HepG2 (cell line): ENCODE results near the gene ZNF132. TPM values are rescaled to one million over a fixed set of nuclear protein-coding genes. Genes with fewer than 3 reads are reported as not detected.
A peak's percentile ranks its signal among the peaks of the same experiment; 100 is the strongest.

Experiments
- ATF7-NPFF ChIP-seq: sonication (generic); formaldehyde crosslinking; IDR thresholded peaks from 2 replicates; pipeline ENCODE4 v1.8.1; 2023; ENCODE audit warnings: mild to moderate bottlenecking, low read depth, missing genetic modification reagents, moderate library complexity
- CCDC6 ChIP-seq: sonication (generic); formaldehyde crosslinking; IDR thresholded peaks from 2 replicates; pipeline ENCODE4 v1.8.1; 2022; ENCODE audit warnings: mild to moderate bottlenecking, missing genetic modification reagents, moderate library complexity
- DNMT3B ChIP-seq: conservative IDR thresholded peaks from 2 replicates; pipeline ENCODE4 v1.6.1; 2016; ENCODE audit warnings: missing biosample characterization, control low read depth
- ETV5 ChIP-seq: IDR thresholded peaks from 2 replicates; pipeline ENCODE4 v1.6.1; 2018; ENCODE audit warnings: missing biosample characterization, missing genetic modification reagents, inconsistent platforms, borderline replicate concordance
- JUND ChIP-seq: sonication (generic); formaldehyde crosslinking; IDR thresholded peaks from 2 replicates; pipeline ENCODE4 v1.8.0; 2022; ENCODE audit warnings: mild to moderate bottlenecking, missing genetic modification reagents
- NR2F6 ChIP-seq, 2 experiments: IDR thresholded peaks; 2 replicates each; pipeline ENCODE4 v1.6.1; 2016; ENCODE audit warnings: antibody characterized with exemption in 1 of 2, mild to moderate bottlenecking in 1 of 2
- SOX6 ChIP-seq, 2 experiments: fragments of 450-650 bp in 1 of 2; sonication (generic) in 1 of 2; formaldehyde crosslinking in 1 of 2; IDR thresholded peaks; 2 replicates each; pipeline versions ENCODE4 v1.4.0 to v1.6.1; 2017 to 2020; ENCODE audit warnings: antibody characterized with exemption in 1 of 2, mild to moderate bottlenecking in 1 of 2, missing genetic modification reagents in 1 of 2
- ZC3H4 ChIP-seq: sonication (generic); formaldehyde crosslinking; IDR thresholded peaks from 2 replicates; pipeline ENCODE4 v1.4.0; 2020; ENCODE audit warnings: missing genetic modification reagents, borderline replicate concordance
- ZNF124 ChIP-seq: sonication (generic); formaldehyde crosslinking; IDR thresholded peaks from 2 replicates; pipeline ENCODE4 v1.4.0; 2020; ENCODE audit warnings: missing genetic modification reagents
- ZNF564 ChIP-seq: sonication (generic); formaldehyde crosslinking; IDR thresholded peaks from 2 replicates; pipeline ENCODE4 v1.8.1; 2023; ENCODE audit warnings: mild to moderate bottlenecking, missing genetic modification reagents
- polyA plus RNA-seq, 8 experiments: library from polyadenylated mRNA; depleted of rRNA in 3 of 8; stranded (reverse) in 7 of 8; unstranded in 1 of 8; fragments of >200 nt; fragmentation: Illumina TruSeq in 4 of 8; extraction: Trizol in 4 of 8; gene quantifications; 2 replicates each; pipeline versions ENCODE4 v1.2.1 to v1.2.3, GENCODE V29; 2011 to 2016; ENCODE audit warnings: low read depth in 4 of 8, missing spikeins in 1 of 8, mixed read lengths in 1 of 8; ENCODE audit not compliant: insufficient read depth in 1 of 8
- total RNA-seq, 5 experiments: library from RNA; depleted of rRNA; stranded (reverse); fragments of >200 nt; fragmentation: Illumina TruSeq; extraction: Trizol; gene quantifications; 2 replicates each; pipeline ENCODE4 v1.2.3, GENCODE V29; 2016; ENCODE audit warnings: low read depth in 1 of 5
- TF ChIP-seq, protein P1 (sequence below): sonication (generic); formaldehyde crosslinking; IDR thresholded peaks from 2 replicates; pipeline ENCODE4 v1.5.1; 2020; ENCODE audit warnings: mild to moderate bottlenecking, missing genetic modification reagents, moderate library complexity
- TF ChIP-seq, protein P2 (sequence below): IDR thresholded peaks from 2 replicates; pipeline ENCODE4 v1.6.1; 2012; ENCODE audit warnings: low read length, improper control_type of control experiment
- TF ChIP-seq, protein P3 (sequence below): sonication (generic); formaldehyde crosslinking; IDR thresholded peaks from 2 replicates; pipeline ENCODE4 v1.8.0; 2022; ENCODE audit warnings: mild to moderate bottlenecking, missing genetic modification reagents, moderate library complexity
- TF ChIP-seq, protein P4 (sequence below): sonication (generic); formaldehyde crosslinking; IDR thresholded peaks from 2 replicates; pipeline ENCODE4 v1.4.0; 2020; ENCODE audit warnings: missing genetic modification reagents
- TF ChIP-seq, protein P5 (sequence below): sonication (generic); formaldehyde crosslinking; IDR thresholded peaks from 2 replicates; pipeline ENCODE4 v1.4.0; 2020; ENCODE audit warnings: mild to moderate bottlenecking, low read depth, missing genetic modification reagents

Gene ZNF132
- total and polyA plus RNA-seq, 2 of the 13 experiments (the other 11 are each of a cell fraction or from before 2014, with no cell fraction given): not detected

DNA sequence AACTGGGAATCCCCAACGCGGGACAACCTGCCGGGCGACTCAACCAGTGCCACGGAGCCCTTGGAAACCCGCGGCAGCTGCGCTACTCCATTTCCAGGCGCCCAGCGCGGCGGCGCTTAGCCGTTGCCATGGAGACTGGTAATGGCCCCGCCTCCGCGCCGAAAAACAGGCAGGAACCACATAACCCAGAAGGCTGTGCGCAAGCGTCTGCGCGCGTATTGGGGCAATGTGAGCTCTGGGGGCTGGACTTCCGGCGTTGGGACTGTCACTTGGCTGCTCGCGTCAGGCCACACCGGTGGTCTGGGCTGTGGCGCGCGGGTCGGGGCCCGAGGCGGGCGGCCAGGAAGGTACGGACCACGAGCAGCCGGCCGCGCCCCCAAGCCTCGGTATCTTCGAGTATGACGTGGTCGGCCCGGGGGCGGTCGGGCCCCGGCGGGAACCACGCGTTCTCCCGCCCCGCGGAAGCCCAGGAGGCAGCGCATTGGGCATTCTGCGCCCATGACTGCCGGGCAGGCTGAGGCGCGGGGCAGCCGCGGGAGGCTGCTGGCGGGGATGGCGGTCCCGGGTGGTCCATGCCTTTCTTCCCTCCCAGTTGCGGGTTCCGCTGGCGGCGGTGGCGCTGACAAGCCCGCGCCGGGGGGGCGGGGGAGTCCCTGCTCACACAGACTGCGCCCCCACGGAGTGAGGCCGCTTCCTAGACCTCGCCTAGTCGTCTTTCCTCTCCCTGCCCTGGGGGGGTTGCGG, 11.6 kb upstream of the ZNF132 start, which contains the start of gene ZNF324B (continued):
- TF ChIP-seq NR2F6 (IDR thresholded peaks at IDR 0.05): no peak
- no peak for TF ChIP-seq NR2F6 (CRISPR knock-in tag; IDR thresholded peaks at IDR 0.05)
- TF ChIP-seq ZNF124 (CRISPR knock-in tag): no peak
- no peak for TF ChIP-seq ZC3H4
- TF ChIP-seq JUND (CRISPR knock-in tag): no peak
- TF ChIP-seq, protein P1, sequence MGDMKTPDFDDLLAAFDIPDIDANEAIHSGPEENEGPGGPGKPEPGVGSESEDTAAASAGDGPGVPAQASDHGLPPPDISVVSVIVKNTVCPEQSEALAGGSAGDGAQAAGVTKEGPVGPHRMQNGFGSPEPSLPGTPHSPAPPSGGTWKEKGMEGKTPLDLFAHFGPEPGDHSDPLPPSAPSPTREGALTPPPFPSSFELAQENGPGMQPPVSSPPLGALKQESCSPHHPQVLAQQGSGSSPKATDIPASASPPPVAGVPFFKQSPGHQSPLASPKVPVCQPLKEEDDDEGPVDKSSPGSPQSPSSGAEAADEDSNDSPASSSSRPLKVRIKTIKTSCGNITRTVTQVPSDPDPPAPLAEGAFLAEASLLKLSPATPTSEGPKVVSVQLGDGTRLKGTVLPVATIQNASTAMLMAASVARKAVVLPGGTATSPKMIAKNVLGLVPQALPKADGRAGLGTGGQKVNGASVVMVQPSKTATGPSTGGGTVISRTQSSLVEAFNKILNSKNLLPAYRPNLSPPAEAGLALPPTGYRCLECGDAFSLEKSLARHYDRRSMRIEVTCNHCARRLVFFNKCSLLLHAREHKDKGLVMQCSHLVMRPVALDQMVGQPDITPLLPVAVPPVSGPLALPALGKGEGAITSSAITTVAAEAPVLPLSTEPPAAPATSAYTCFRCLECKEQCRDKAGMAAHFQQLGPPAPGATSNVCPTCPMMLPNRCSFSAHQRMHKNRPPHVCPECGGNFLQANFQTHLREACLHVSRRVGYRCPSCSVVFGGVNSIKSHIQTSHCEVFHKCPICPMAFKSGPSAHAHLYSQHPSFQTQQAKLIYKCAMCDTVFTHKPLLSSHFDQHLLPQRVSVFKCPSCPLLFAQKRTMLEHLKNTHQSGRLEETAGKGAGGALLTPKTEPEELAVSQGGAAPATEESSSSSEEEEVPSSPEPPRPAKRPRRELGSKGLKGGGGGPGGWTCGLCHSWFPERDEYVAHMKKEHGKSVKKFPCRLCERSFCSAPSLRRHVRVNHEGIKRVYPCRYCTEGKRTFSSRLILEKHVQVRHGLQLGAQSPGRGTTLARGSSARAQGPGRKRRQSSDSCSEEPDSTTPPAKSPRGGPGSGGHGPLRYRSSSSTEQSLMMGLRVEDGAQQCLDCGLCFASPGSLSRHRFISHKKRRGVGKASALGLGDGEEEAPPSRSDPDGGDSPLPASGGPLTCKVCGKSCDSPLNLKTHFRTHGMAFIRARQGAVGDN: peak; percentile 83
- no peak for TF ChIP-seq ZNF564
- TF ChIP-seq, protein P2, sequence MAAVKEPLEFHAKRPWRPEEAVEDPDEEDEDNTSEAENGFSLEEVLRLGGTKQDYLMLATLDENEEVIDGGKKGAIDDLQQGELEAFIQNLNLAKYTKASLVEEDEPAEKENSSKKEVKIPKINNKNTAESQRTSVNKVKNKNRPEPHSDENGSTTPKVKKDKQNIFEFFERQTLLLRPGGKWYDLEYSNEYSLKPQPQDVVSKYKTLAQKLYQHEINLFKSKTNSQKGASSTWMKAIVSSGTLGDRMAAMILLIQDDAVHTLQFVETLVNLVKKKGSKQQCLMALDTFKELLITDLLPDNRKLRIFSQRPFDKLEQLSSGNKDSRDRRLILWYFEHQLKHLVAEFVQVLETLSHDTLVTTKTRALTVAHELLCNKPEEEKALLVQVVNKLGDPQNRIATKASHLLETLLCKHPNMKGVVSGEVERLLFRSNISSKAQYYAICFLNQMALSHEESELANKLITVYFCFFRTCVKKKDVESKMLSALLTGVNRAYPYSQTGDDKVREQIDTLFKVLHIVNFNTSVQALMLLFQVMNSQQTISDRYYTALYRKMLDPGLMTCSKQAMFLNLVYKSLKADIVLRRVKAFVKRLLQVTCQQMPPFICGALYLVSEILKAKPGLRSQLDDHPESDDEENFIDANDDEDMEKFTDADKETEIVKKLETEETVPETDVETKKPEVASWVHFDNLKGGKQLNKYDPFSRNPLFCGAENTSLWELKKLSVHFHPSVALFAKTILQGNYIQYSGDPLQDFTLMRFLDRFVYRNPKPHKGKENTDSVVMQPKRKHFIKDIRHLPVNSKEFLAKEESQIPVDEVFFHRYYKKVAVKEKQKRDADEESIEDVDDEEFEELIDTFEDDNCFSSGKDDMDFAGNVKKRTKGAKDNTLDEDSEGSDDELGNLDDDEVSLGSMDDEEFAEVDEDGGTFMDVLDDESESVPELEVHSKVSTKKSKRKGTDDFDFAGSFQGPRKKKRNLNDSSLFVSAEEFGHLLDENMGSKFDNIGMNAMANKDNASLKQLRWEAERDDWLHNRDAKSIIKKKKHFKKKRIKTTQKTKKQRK: no peak
- TF ChIP-seq DNMT3B (CRISPR knock-in tag): no peak
- 0 out of 2 replicates have a peak, but pooled peaks have one; percentile 34 for TF ChIP-seq ATF7-NPFF
- TF ChIP-seq, protein P3, sequence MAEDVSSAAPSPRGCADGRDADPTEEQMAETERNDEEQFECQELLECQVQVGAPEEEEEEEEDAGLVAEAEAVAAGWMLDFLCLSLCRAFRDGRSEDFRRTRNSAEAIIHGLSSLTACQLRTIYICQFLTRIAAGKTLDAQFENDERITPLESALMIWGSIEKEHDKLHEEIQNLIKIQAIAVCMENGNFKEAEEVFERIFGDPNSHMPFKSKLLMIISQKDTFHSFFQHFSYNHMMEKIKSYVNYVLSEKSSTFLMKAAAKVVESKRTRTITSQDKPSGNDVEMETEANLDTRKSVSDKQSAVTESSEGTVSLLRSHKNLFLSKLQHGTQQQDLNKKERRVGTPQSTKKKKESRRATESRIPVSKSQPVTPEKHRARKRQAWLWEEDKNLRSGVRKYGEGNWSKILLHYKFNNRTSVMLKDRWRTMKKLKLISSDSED (CRISPR knock-in tag): no peak
- no peak for TF ChIP-seq SOX6 (IDR thresholded peaks at IDR 0.05)
- no peak; the same call in 1 of the 2 replicates for TF ChIP-seq SOX6 (CRISPR knock-in tag; IDR thresholded peaks at IDR 0.05)
- no peak for TF ChIP-seq ETV5 (CRISPR knock-in tag)
- TF ChIP-seq, protein P4, sequence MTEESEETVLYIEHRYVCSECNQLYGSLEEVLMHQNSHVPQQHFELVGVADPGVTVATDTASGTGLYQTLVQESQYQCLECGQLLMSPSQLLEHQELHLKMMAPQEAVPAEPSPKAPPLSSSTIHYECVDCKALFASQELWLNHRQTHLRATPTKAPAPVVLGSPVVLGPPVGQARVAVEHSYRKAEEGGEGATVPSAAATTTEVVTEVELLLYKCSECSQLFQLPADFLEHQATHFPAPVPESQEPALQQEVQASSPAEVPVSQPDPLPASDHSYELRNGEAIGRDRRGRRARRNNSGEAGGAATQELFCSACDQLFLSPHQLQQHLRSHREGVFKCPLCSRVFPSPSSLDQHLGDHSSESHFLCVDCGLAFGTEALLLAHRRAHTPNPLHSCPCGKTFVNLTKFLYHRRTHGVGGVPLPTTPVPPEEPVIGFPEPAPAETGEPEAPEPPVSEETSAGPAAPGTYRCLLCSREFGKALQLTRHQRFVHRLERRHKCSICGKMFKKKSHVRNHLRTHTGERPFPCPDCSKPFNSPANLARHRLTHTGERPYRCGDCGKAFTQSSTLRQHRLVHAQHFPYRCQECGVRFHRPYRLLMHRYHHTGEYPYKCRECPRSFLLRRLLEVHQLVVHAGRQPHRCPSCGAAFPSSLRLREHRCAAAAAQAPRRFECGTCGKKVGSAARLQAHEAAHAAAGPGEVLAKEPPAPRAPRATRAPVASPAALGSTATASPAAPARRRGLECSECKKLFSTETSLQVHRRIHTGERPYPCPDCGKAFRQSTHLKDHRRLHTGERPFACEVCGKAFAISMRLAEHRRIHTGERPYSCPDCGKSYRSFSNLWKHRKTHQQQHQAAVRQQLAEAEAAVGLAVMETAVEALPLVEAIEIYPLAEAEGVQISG (CRISPR knock-in tag): peak; percentile 83
- TF ChIP-seq, protein P5, sequence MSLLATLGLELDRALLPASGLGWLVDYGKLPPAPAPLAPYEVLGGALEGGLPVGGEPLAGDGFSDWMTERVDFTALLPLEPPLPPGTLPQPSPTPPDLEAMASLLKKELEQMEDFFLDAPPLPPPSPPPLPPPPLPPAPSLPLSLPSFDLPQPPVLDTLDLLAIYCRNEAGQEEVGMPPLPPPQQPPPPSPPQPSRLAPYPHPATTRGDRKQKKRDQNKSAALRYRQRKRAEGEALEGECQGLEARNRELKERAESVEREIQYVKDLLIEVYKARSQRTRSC (CRISPR knock-in tag): no peak
- TF ChIP-seq CCDC6 (CRISPR knock-in tag): no peak
